Activated effector memory CD4-positive, alpha-beta T cell treated with anti-CD3 and anti-CD28 coated beads, Interleukin-2, amount 50 U/mL, for 16 hours (primary cell): ENCODE data around the gene ABCA9.
"Not testable (repeated sequence)": the region's sequence is repeated elsewhere in the genome, so short reads cannot be mapped to it uniquely, and the experiment has no call there.

Experiments
- DNase-seq: peaks from one replicate; pipeline ENCODE4 v3.0.0-alpha.2; 2020

The ABCA9 gene, protein sequence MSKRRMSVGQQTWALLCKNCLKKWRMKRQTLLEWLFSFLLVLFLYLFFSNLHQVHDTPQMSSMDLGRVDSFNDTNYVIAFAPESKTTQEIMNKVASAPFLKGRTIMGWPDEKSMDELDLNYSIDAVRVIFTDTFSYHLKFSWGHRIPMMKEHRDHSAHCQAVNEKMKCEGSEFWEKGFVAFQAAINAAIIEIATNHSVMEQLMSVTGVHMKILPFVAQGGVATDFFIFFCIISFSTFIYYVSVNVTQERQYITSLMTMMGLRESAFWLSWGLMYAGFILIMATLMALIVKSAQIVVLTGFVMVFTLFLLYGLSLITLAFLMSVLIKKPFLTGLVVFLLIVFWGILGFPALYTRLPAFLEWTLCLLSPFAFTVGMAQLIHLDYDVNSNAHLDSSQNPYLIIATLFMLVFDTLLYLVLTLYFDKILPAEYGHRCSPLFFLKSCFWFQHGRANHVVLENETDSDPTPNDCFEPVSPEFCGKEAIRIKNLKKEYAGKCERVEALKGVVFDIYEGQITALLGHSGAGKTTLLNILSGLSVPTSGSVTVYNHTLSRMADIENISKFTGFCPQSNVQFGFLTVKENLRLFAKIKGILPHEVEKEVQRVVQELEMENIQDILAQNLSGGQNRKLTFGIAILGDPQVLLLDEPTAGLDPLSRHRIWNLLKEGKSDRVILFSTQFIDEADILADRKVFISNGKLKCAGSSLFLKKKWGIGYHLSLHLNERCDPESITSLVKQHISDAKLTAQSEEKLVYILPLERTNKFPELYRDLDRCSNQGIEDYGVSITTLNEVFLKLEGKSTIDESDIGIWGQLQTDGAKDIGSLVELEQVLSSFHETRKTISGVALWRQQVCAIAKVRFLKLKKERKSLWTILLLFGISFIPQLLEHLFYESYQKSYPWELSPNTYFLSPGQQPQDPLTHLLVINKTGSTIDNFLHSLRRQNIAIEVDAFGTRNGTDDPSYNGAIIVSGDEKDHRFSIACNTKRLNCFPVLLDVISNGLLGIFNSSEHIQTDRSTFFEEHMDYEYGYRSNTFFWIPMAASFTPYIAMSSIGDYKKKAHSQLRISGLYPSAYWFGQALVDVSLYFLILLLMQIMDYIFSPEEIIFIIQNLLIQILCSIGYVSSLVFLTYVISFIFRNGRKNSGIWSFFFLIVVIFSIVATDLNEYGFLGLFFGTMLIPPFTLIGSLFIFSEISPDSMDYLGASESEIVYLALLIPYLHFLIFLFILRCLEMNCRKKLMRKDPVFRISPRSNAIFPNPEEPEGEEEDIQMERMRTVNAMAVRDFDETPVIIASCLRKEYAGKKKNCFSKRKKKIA (N-terminal part only)

DNA sequence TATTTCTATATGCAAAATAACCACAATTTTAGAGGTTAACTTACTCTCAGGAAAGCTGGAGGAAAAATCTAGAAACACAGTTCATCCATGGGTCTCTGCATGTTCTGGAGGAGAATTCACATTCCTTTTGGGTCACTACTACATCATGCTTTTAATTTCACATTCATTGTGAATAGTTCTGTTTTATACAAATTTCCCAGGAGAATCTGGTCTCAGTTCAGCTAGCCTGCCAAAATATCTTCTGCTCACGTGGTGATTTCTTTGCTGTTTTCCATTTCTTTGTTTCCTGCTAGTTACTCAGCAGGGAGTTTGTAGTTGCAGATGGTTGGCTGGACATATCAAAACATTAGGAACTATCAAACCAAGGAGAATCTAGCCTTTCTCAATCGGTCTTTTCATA lies at the start of gene ABCA9:
TSS of gene ABCA9 (minus strand) at position 106 of the 400 bp plus-strand sequence. CDS start 9,801 bp downstream, outside the sequence.
- no peak for DNase-seq

DNA sequence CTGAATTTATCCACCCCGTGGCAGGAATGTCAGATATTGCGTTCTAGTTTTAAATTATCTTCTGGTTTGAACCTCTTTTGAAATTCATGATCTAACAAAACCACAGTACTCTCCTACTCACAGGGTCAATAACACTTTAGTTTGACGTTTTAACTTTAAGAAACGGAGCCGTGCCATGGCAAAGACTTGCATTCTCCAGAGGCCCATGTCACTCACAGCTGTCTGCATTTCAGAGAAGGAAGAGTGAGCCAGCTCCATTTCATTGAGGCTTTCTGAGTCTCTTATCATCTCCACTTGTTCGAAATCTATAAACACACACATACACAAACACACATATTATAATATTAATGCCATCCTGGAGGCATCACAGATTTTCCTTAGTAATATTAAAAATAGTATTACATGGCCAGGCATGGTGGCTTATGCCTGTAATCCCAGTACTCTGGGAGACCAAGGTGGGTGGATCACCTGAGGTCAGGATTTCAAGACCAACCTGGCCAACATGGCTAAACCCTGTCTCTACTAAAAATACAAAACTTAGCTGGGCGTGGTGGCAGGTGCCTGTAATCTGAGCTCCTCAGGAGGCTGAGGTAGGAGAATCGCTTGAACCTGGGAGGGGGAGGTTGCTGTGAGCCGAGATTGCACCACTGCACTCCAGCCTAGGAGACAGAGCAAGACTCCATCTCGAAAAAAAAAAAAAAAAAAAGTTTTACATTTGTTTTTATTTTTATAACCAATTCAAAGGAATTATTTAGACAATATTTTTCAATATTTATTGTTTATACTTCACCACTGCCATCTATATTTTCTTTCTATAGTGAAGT lies 45.4 kb upstream of the ABCA9 start:
- DNase-seq = no peak

DNA sequence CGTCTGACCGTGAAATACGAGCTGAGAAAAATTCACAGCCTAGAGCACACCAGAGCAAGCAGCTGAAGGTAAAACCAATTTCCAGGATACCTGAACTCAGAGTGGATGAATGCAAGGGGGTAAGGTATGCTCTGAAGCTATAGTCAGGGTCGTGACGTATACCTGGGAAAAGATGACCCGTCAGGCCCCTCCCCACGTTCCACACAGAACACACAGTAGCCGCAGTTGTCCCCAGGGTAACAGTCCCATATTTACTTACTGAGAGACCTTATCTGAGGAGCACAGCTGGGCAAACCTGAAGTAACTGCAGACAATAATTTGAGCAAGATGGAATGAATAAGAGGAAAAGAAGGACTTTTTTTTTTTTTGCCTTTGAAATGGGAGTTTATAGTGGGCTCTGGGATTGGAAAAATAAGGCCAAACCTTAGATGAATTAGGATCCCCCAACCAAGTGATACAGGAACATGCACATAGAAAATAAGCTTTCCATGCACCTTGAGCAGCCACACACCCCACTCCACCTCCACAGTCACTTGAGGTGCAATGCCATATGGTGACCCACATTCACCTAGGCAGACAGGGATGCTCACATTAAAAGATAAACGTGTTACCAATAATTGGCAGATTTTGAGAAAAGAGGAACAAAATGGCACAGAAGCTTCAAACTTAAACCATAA lies 43.0 kb upstream of the ABCA9 start:
- no peak for DNase-seq

DNA sequence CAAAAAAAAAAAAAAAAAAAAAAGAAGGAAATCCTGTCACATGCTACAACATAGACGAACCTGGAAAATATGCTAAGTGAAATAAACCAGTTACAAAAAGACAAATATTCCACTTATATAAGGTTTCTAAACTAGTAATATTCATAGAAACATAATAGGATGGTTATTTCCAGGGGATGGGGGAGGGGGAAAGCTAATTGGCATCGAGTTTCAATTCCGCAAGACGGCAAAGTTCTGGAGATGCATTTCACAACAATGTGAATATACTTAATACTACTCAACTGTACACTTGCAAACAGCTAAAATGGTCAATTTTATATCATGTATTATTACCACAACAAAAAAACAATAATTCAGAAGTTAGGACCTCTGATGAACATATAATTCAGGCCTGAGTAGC lies 37.9 kb upstream of the ABCA9 start:
- no peak for DNase-seq

GRCh38 chr17:69096541-69096940 lies 35.8 kb upstream of the ABCA9 start:
- no peak for DNase-seq

DNA sequence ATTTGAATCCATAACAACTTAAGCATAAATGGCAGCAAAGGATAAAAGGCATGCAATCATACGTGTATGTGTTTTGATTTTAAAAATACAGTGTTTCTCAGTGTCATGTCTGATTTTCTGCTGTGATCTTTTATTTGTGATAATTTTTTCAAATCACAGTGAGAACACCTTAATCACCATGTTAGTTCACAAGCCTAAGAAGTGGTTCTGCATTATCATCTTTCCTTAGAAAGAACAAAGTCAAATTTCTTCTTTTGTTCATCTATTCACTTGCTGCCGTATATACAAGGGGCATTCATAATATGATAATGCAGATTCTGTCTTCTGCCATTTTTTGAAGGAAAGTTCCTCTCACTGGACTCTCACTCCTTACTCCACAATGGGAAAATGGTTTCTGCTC lies 33.3 kb upstream of the ABCA9 start:
- no peak for DNase-seq

DNA sequence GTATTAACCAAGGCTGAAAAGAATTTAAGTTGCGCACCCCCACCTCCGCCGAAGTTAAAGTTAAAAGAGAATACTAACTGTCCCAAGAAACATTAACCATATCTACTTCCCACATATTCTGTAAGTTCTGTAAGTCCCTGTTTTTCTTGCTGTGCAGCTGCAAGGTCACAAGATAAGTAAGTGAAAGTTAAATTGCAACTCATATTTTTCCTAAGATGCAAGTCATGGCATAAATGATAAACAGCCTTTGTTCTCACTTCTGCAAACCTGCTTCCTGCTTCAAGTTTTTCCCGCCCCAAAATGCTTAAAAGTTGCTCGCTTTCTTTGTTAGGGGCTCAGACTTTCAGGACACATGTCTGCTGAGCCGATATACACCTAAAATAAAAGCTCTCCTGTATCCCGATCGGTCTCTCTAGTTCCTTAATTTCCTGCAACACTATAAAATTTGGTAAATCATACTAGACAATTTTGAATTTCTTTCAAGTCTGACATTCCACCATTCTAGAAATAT lies 32.6 kb upstream of the ABCA9 start:
- DNase-seq = no peak

- DNase-seq = no peak
These were observed 29.6 kb upstream of the ABCA9 start for GRCh38 chr17:69090365-69090764.

DNA sequence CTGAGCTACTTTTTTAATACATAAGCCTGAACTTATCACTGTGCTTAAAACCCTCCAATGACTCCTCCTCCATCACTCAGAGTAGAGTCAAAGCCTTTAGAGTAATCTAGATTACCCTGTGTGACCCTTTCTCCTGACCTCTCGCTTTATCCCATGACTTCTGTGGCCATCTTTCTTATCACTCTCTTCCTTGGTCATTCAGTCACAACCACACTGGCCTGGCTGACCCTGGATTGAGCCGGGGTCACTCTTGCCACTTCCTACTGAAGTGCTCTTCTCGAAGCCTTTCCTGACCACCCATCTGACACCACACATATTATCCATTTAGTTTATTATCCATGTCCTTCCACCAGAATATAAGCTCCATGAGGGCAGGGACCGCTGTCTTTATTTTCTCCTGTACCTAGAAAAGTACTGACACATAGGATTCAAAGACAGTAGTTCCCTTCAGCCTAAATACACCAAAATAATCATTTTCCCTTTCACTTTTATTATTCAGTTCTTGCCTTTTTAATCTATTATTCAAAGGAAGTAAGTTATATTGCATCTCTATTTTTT lies 28.0 kb upstream of the ABCA9 start:
- no peak for DNase-seq

- no peak for DNase-seq
These were observed 25.9 kb upstream of the ABCA9 start for GRCh38 chr17:69086641-69087040.

DNA sequence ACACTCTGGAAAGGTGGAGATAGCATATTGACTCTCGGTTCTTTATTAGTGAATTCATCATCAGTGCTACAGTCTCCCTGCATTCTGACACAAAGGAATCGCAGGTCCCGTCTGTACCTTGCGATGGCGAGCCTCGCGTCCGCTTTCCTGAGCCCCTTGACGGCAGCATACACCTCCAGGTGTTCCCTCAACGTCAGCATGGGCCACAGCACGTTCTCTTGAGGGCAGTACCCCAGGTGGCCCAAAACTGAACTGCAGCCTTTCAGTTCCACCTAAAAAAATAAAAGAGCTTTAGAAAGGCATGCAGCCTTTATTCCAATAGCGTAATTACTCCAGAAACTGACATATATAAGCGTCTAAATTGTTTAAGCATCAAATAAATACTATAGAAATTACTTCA lies 24.2 kb upstream of the ABCA9 start:
- DNase-seq = no peak

DNA sequence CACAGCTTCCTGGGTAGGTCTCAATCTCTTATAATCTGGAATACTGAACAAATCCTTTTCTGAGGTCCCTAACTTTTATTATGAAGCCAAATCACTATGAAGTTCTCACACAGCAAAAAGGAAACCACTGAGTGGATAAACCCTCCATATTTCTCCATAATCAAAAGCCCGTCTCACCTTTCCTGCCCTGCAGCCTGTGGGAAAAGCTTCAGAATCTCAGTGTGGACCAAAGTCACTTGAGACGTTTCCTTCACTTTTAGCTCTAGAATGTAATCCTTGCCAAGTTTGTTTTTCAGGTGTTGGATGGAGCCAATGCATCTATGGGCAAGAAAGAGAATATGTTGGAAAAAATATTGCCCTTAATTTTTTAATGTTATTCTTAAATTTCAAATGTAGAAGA lies 22.0 kb upstream of the ABCA9 start:
- no peak for DNase-seq

GRCh38 chr17:69078864-69079263 lies 18.1 kb upstream of the ABCA9 start:
- no peak for DNase-seq

DNA sequence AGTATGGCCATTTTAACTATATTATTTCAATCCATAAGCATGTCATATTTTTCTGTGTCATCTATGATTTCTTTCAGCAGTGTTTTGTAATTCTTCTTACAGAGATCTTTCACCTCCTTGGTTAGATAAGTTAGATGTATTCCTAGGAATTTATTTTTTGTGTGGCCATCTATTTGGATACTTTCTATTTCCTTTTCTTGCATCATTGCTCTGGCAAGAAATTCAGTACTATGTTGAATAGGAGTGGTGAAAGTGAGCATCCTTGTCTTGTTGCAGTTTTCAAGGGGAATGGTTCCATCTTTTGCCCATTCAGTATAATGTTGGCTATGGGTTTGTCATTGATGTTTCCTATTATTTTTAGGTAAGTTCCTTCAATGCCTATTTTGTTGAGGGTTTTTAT lies 15.1 kb upstream of the ABCA9 start:
- no peak for DNase-seq

- not testable (repeated sequence) for DNase-seq
These were observed 12.7 kb upstream of the ABCA9 start for GRCh38 chr17:69073392-69073791.

- DNase-seq = not testable (repeated sequence)
These were observed 12.1 kb upstream of the ABCA9 start for GRCh38 chr17:69072803-69073256.

- not testable (repeated sequence) for DNase-seq
These were observed 10.5 kb upstream of the ABCA9 start for GRCh38 chr17:69071233-69071586.

DNA sequence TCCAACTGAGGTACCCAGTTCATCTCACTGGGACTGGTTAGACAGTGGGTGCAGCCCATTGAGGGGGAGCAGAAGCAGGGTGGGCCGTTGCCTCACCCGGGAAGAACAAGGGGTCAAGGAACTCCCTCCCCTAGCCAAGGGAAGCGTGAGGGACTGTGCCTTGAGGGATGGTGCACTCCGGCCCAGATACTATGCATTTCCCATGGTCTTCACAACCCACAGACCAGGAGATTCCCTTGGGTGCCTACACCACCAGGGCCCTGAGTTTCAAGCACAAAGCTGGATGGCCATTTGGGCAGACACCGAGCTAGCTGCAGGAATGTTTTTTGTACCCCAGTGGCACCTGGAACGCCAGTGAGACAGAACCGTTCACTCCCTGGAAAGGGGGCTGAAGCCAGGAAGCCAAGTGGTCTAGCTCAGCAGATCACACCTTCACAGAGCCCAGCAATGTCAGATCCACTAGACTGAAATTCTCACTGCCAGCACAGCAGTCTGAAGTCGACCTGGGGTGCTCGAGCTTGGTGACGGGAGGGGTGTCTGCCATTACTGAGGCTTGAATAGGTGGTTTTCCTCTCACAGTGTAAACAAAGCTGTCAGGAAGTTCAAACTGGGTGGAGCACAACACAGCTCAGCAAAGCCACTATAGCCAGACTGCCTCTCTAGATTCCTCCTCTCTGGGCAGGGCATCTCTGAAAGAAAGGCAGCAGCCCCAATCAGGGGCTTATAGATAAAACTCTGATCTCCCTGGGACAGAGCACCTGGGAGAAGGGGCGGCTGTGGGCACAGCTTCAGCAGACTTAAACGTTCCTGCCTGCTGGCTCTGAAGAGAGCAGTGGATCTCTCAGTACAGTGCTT lies 9.9 kb upstream of the ABCA9 start:
- not testable (repeated sequence) for DNase-seq

DNA sequence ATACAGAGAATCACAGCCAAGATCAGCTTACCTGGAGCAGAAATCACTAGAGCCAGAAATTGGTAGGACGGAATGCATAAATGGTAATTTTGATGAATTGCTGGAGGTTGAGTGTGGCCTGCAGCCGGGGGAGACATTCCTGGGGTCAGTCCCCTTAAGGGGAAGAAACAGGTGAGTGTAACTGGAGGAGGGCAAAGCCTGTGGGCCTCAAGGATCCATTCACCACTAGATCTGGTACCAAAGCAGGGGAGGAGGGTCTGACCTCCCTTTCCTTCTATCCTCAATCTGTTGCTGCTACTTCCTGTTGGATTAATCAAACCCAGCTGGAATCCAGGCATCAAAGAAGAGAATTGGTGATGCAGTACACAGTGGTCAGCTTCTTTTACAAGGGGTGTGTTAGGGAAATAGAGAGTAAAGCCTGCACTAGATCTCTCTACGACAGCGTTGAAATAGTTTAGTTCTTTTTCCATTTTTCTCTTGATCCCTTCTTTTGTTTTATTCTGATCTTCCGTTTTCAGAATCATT lies 8.6 kb upstream of the ABCA9 start:
- DNase-seq = no peak
